ENCODE measurements around the gene LUZP2.

Gene LUZP2

GRCh38 chr11:24705474-24705873 is 208.6 kb downstream of the LUZP2 start:
- Mint-ChIP-seq H3K9me3 (peaks cover 3% of the 10 kb centered on the region), H3K36me3 (ENCODE audit: low read depth) (no peaks in the 10 kb centered on the region), H3K27me3 (ENCODE audit: low read depth) (no peaks in the 10 kb centered on the region), H3K27ac (no peak overlapping the region), H3K4me3 (no peak overlapping the region), H3K4me1 (peaks cover 9% of the 10 kb centered on the region)
- no peak for TF ChIP-seq CTCF (IDR thresholded peaks at IDR 0.05; ENCODE audit: unreplicated experiment in 3 of 3)

- Mint-ChIP-seq H3K36me3 (ENCODE audit: low read depth) (no peaks in the 10 kb centered on the region), H3K27ac (peak overlapping the region in 1 of 3 experiments; percentile 48), H3K9me3 (peaks cover 3% of the 10 kb centered on the region), H3K4me1 (peaks cover 9% of the 10 kb centered on the region), H3K4me3 (no peak overlapping the region), H3K27me3 (ENCODE audit: low read depth) (no peaks in the 10 kb centered on the region)
- TF ChIP-seq CTCF (IDR thresholded peaks at IDR 0.05; ENCODE audit: unreplicated experiment in 3 of 3), result no peak
Observed at GRCh38 chr11:24708616-24709015, 211.8 kb downstream of the LUZP2 start.

- Mint-ChIP-seq H3K9me3 (peaks cover 3% of the 10 kb centered on the region), H3K36me3 (ENCODE audit: low read depth) (no peaks in the 10 kb centered on the region), H3K27me3 (ENCODE audit: low read depth) (no peaks in the 10 kb centered on the region), H3K27ac (no peak overlapping the region), H3K4me3 (no peak overlapping the region), H3K4me1 (peaks cover 9% of the 10 kb centered on the region)
- TF ChIP-seq CTCF (IDR thresholded peaks at IDR 0.05; ENCODE audit: unreplicated experiment in 3 of 3), result no peak
Observed at GRCh38 chr11:24709928-24710565, 213.2 kb downstream of the LUZP2 start.

- Mint-ChIP-seq H3K9me3 (peaks cover 7% of the 10 kb centered on the region), H3K27me3 (ENCODE audit: low read depth) (no peaks in the 10 kb centered on the region), H3K4me3 (no peak overlapping the region), H3K4me1 (no peaks in the 10 kb centered on the region), H3K36me3 (ENCODE audit: low read depth) (no peaks in the 10 kb centered on the region), H3K27ac (no peak overlapping the region)
- TF ChIP-seq CTCF (IDR thresholded peaks at IDR 0.05; ENCODE audit: unreplicated experiment in 3 of 3), result no peak
Observed at GRCh38 chr11:24714601-24715000, 217.7 kb downstream of the LUZP2 start.

- Mint-ChIP-seq H3K4me3 (no peak overlapping the region), H3K36me3 (ENCODE audit: low read depth) (no peaks in the 10 kb centered on the region), H3K9me3 (peaks cover 10% of the 10 kb centered on the region), H3K27me3 (ENCODE audit: low read depth) (no peaks in the 10 kb centered on the region), H3K27ac (no peak overlapping the region), H3K4me1 (no peaks in the 10 kb centered on the region)
- TF ChIP-seq CTCF (IDR thresholded peaks at IDR 0.05; ENCODE audit: unreplicated experiment in 3 of 3), result no peak
Observed at GRCh38 chr11:24716403-24716802, 219.6 kb downstream of the LUZP2 start.

GRCh38 chr11:24723231-24723630 is 226.4 kb downstream of the LUZP2 start:
- no peaks in the 10 kb centered on the region for H3K36me3 Mint-ChIP-seq (ENCODE audit: low read depth)
- no peaks in the 10 kb centered on the region for H3K4me1 Mint-ChIP-seq
- H3K27me3 Mint-ChIP-seq (ENCODE audit: low read depth), result no peaks in the 10 kb centered on the region
- no peak overlapping the region for H3K4me3 Mint-ChIP-seq
- TF ChIP-seq CTCF (IDR thresholded peaks at IDR 0.05; ENCODE audit: unreplicated experiment in 3 of 3), result no peak
- H3K27ac Mint-ChIP-seq, result no peak overlapping the region
- H3K9me3 Mint-ChIP-seq, result peaks cover 3% of the 10 kb centered on the region
